Measurements from ENCODE around the gene TANK.

DNA sequence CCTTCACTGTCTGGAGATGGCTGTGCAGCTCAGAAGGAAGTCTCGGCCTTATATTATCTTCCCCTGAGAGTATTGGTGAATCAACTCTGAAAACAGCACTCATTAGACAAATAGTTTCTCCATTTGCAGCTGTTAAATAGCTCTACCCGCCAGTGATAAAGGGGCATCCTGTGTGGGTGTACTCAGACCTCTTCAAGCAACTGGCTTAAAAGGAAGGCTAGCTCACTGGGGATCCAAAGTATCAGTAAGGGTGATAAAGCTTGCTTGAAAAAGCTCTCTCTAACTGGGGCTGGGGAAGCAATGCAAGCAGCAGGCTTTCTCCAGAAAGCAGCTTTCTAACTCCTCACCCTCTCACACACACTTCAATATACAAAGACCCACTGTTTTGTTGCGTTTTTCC lies 83.1 kb downstream of the TANK start:
- TF ChIP-seq, protein P1, sequence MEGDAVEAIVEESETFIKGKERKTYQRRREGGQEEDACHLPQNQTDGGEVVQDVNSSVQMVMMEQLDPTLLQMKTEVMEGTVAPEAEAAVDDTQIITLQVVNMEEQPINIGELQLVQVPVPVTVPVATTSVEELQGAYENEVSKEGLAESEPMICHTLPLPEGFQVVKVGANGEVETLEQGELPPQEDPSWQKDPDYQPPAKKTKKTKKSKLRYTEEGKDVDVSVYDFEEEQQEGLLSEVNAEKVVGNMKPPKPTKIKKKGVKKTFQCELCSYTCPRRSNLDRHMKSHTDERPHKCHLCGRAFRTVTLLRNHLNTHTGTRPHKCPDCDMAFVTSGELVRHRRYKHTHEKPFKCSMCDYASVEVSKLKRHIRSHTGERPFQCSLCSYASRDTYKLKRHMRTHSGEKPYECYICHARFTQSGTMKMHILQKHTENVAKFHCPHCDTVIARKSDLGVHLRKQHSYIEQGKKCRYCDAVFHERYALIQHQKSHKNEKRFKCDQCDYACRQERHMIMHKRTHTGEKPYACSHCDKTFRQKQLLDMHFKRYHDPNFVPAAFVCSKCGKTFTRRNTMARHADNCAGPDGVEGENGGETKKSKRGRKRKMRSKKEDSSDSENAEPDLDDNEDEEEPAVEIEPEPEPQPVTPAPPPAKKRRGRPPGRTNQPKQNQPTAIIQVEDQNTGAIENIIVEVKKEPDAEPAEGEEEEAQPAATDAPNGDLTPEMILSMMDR (IDR thresholded peaks at IDR 0.05) = no peak
- no peak for TF ChIP-seq POLR2A (IDR thresholded peaks at IDR 0.05)

Measured in esophagus squamous epithelium (tissue), 4 donors.